Suprapubic skin (tissue), 4 donors: Measurements from ENCODE around the gene FEZF1. TPM values are rescaled to one million over a fixed set of nuclear protein-coding genes. Genes with fewer than 3 reads are reported as not detected.

Experiments
- DNase-seq, 2 donors: peaks; one replicate each; pipeline ENCODE4 v3.0.0-alpha.2; 2019; ENCODE audit warnings: low spot score in 2 of 2
- H3K27ac ChIP-seq: fragments of 200-600 bp; sonication (generic); one replicate; pipeline ENCODE4 v1.5.1; 2019
- H3K27me3 ChIP-seq: fragments of 200-600 bp; sonication (generic); one replicate; pipeline ENCODE4 v1.5.1; 2019
- H3K36me3 ChIP-seq: fragments of 200-600 bp; sonication (generic); one replicate; pipeline ENCODE4 v1.5.1; 2019
- H3K4me1 ChIP-seq: fragments of 200-600 bp; sonication (generic); one replicate; pipeline ENCODE4 v1.5.1; 2019
- H3K4me3 ChIP-seq: fragments of 200-600 bp; sonication (generic); one replicate; pipeline ENCODE4 v1.5.1; 2019; ENCODE audit warnings: mild to moderate bottlenecking
- H3K9me3 ChIP-seq: fragments of 200-600 bp; sonication (generic); one replicate; pipeline ENCODE4 v1.5.1; 2019
- CTCF ChIP-seq, 2 donors: fragments of 200-600 bp in 1 of 2; fragments of 450-650 bp in 1 of 2; sonication (generic) in 1 of 2; IDR thresholded peaks; one replicate each; pipeline ENCODE4 v1.5.1; 2016 to 2019; ENCODE audit warnings: antibody characterized with exemption in 2 of 2, mild to moderate bottlenecking in 1 of 2, moderate library complexity in 1 of 2
- EP300 ChIP-seq: sonication (generic); formaldehyde crosslinking; IDR thresholded peaks from one replicate; pipeline ENCODE4 v1.6.1; 2017; ENCODE audit warnings: antibody characterized with exemption
- POLR2A ChIP-seq, 2 donors: fragments of 450-650 bp; IDR thresholded peaks; one replicate each; pipeline ENCODE4 v1.6.1; 2017; ENCODE audit warnings: antibody characterized with exemption in 2 of 2, mild to moderate bottlenecking in 2 of 2, moderate library complexity in 2 of 2
- POLR2AphosphoS5 ChIP-seq, 3 donors: sonication (generic); formaldehyde crosslinking; IDR thresholded peaks; one replicate each; pipeline ENCODE4 v1.6.1; 2017; ENCODE audit warnings: antibody characterized with exemption in 3 of 3
- WGBS: methylation state at CpG from one replicate; pipeline ENCODE4 v1.1.5; 2018; 5-methylcytosine and 5-hydroxymethylcytosine counted together
- total RNA-seq, 4 donors: library from RNA; depleted of rRNA; stranded (reverse); fragments of >200 nt; gene quantifications; one replicate each; pipeline ENCODE4 v1.1.0, GENCODE V29; 2016

FEZF1 gene
- total RNA-seq, 4 donors from 2014 or later: not detected

DNA sequence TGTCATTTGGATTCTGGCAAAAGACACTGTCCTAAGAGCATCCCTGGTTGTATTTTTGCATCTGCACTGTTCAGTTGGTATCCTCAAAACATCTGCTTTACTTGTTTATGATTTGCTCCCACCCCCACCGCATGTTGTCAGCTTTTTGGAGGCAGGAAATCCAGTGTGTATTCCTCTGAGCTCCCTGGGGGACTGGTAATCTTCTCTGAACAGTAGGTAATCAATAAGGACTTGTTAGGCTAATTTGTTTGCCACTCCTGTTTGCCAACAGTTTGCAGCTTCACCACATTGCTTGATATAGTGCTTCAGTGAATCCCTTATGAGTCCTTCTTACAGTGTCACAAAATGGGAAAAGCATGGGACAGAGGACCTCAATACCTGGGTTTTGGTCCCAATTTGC is 49.1 kb downstream of the FEZF1 start:
- Histone ChIP-seq H3K27ac (no peak overlapping the region), H3K36me3 (no peaks in the 10 kb centered on the region), H3K4me1 (no peaks in the 10 kb centered on the region), H3K4me3 (no peak overlapping the region), H3K27me3 (peaks cover 16% of the 10 kb centered on the region), H3K9me3 (no peaks in the 10 kb centered on the region)
- no peak for DNase-seq
- WGBS: 13% methylated on average over 1 of the region's 1 CpG
- TF ChIP-seq EP300: no peak
- TF ChIP-seq POLR2AphosphoS5 (IDR thresholded peaks at IDR 0.05): no peak
- TF ChIP-seq POLR2A (IDR thresholded peaks at IDR 0.05): no peak
- TF ChIP-seq CTCF (IDR thresholded peaks at IDR 0.05): no peak

Other genes starting within 250 kb of the FEZF1 start
- 10 to 100 TPM in 3 of 4 donors, 1 to 10 TPM in 1; 7.9 to 20.6 (median 15.5) TPM for gene AASS, start 160.5 kb downstream of the FEZF1 start, total RNA-seq